Brain microvascular endothelial cell (primary cell): ENCODE measurements around the gene EIF3M.

Experiments
- DNase-seq: peaks from one replicate; pipeline ENCODE4 v3.0.0-alpha.2; 2020
- H3K27ac ChIP-seq: fragments of 250-450 bp; sonication (Bioruptor Pico); 2 replicates; pipeline ENCODE4 v1.5.1; 2020; ENCODE audit warnings: mild to moderate bottlenecking, moderate library complexity
- H3K27me3 ChIP-seq: fragments of 250-450 bp; sonication (Bioruptor Pico); replicated peaks from 2 replicates; pipeline ENCODE4 v1.5.1; 2020; ENCODE audit warnings: mild to moderate bottlenecking
- H3K36me3 ChIP-seq: fragments of 250-450 bp; sonication (Bioruptor Pico); replicated peaks from 2 replicates; pipeline ENCODE4 v1.5.1; 2020; ENCODE audit warnings: mild to moderate bottlenecking
- H3K4me3 ChIP-seq: 2 replicates; pipeline ENCODE4 v1.5.1; 2011; ENCODE audit warnings: low read depth, mild to moderate bottlenecking, control low read depth, low read length, moderate library complexity
- CTCF ChIP-seq: IDR thresholded peaks from 2 replicates; pipeline ENCODE4 v1.5.1; 2011; ENCODE audit warnings: low read depth, mild to moderate bottlenecking, moderate library complexity, low read length, control low read depth, inconsistent platforms; ENCODE audit errors: missing control alignments
- in situ Hi-C: cut with HindIII; loops from 2 replicates; pipeline ENCODE4 v1.10.0; 2017; ENCODE audit warnings: low sequenced_read_pairs, low pct_ligation_motif_present

Gene EIF3M

GRCh38 chr11:32555895-32556294, 27.7 kb upstream of the EIF3M start:
- H3K27ac ChIP-seq, result no peak overlapping the region
- no peak for DNase-seq
- in situ Hi-C loops, result no loop called here
- TF ChIP-seq CTCF, result no peak
- H3K27me3 ChIP-seq, result no peaks in the 10 kb centered on the region
- H3K4me3 ChIP-seq, result no peak overlapping the region
- no peaks in the 10 kb centered on the region for H3K36me3 ChIP-seq

- Histone ChIP-seq H3K36me3 (no peaks in the 10 kb centered on the region), H3K27ac (no peak overlapping the region), H3K4me3 (no peak overlapping the region), H3K27me3 (no peaks in the 10 kb centered on the region)
- in situ Hi-C loops, result no loop called here
- no peak for TF ChIP-seq CTCF
- no peak for DNase-seq
Observed at GRCh38 chr11:32561835-32562234, 21.8 kb upstream of the EIF3M start.

- in situ Hi-C loops, result no loop called here
- Histone ChIP-seq H3K27ac (no peak overlapping the region), H3K27me3 (no peaks in the 10 kb centered on the region), H3K4me3 (no peak overlapping the region), H3K36me3 (no peaks in the 10 kb centered on the region)
- TF ChIP-seq CTCF, result no peak
- DNase-seq, result no peak
Observed at GRCh38 chr11:32562839-32563599, 20.6 kb upstream of the EIF3M start.

- no peak for DNase-seq
- Histone ChIP-seq H3K27me3 (no peaks in the 10 kb centered on the region), H3K36me3 (no peaks in the 10 kb centered on the region), H3K27ac (no peak overlapping the region), H3K4me3 (no peak overlapping the region)
- no peak for TF ChIP-seq CTCF
- in situ Hi-C loops, result no loop called here
Observed at GRCh38 chr11:32563600-32563959, 20.1 kb upstream of the EIF3M start.

GRCh38 chr11:32566517-32566916, 17.1 kb upstream of the EIF3M start:
- in situ Hi-C loops, result no loop called here
- Histone ChIP-seq H3K36me3 (no peaks in the 10 kb centered on the region), H3K27me3 (no peaks in the 10 kb centered on the region), H3K4me3 (no peak overlapping the region), H3K27ac (no peak overlapping the region)
- TF ChIP-seq CTCF, result no peak
- no peak for DNase-seq

GRCh38 chr11:32567154-32567553, 16.5 kb upstream of the EIF3M start:
- no peak for DNase-seq
- Histone ChIP-seq H3K27ac (no peak overlapping the region), H3K4me3 (no peak overlapping the region), H3K27me3 (no peaks in the 10 kb centered on the region), H3K36me3 (no peaks in the 10 kb centered on the region)
- in situ Hi-C loops, result no loop called here
- TF ChIP-seq CTCF, result no peak
